PC-9 (cell line): ENCODE data around the gene EFEMP2.

Experiments
- EZH2 ChIP-seq: fragments of 200-600 bp; sonication (generic); IDR thresholded peaks from 2 replicates; pipeline ENCODE4 v1.8.0; 2017; ENCODE audit warnings: antibody characterized with exemption, low read depth
- TF ChIP-seq, protein P1 (sequence below): fragments of 200-600 bp; sonication (generic); conservative IDR thresholded peaks from 2 replicates; pipeline ENCODE4 v1.6.1; 2017; ENCODE audit warnings: mixed run types, antibody characterized with exemption, mild to moderate bottlenecking, moderate library complexity

GRCh38 chr11:65858681-65859087 is 13.9 kb downstream of the EFEMP2 start:
- TF ChIP-seq EZH2 = no peak
- TF ChIP-seq, protein P1, sequence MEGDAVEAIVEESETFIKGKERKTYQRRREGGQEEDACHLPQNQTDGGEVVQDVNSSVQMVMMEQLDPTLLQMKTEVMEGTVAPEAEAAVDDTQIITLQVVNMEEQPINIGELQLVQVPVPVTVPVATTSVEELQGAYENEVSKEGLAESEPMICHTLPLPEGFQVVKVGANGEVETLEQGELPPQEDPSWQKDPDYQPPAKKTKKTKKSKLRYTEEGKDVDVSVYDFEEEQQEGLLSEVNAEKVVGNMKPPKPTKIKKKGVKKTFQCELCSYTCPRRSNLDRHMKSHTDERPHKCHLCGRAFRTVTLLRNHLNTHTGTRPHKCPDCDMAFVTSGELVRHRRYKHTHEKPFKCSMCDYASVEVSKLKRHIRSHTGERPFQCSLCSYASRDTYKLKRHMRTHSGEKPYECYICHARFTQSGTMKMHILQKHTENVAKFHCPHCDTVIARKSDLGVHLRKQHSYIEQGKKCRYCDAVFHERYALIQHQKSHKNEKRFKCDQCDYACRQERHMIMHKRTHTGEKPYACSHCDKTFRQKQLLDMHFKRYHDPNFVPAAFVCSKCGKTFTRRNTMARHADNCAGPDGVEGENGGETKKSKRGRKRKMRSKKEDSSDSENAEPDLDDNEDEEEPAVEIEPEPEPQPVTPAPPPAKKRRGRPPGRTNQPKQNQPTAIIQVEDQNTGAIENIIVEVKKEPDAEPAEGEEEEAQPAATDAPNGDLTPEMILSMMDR = no peak
